ENCODE results near the gene IFITM10.

GRCh38 chr11:1696608-1697570, 53.5 kb downstream of the IFITM10 start, which contains the start of gene KRTAP5-6:
- no peak for TF ChIP-seq POLR2AphosphoS5 (IDR thresholded peaks at IDR 0.05; ENCODE audit: low read depth, low read length)
- TF ChIP-seq POLR2A (IDR thresholded peaks at IDR 0.05; ENCODE audit: low read depth, low read length), result no peak
- TF ChIP-seq TAF1 (IDR thresholded peaks at IDR 0.05; ENCODE audit: low read depth, low read length), result no peak
- TF ChIP-seq PAX5 (IDR thresholded peaks at IDR 0.05; ENCODE audit: insufficient read depth, low read length, severe bottlenecking), result no peak
- no peak for TF ChIP-seq SPI1 (IDR thresholded peaks at IDR 0.05; ENCODE audit: low read depth, low read length)
- no peak for TF ChIP-seq POU2F2 (IDR thresholded peaks at IDR 0.05; ENCODE audit: low read depth, low read length)

Data from GM12891 (cell line).